Hippocampal formation (tissue), 2 donors: ENCODE measurements around the gene SIDT1.
A peak's percentile ranks its signal among the peaks of the same experiment; 100 is the strongest.

Source experiments
- DNase-seq, 2 donors: peaks; one replicate each; lab custom pipeline; 2025; lab: John Stamatoyannopoulos, UW

Gene SIDT1

GRCh38 chr3:113531826-113532697, at the start of gene SIDT1:
Gene SIDT1, plus strand, starts transcription at chr3:113532555. Its CDS starts 467 bp downstream, at chr3:113533022.
- DNase-seq: peak in 1 of 2 donors; percentile 8

GRCh38 chr3:113485161-113485609, 47.2 kb upstream of the SIDT1 start:
- no peak for DNase-seq

GRCh38 chr3:113495035-113495434, 37.3 kb upstream of the SIDT1 start:
- DNase-seq: peak; percentile 10 to 22

GRCh38 chr3:113496924-113497323, 35.4 kb upstream of the SIDT1 start:
- DNase-seq: no peak

- DNase-seq: no peak
These were observed 33.9 kb upstream of the SIDT1 start for GRCh38 chr3:113498221-113499005.

- DNase-seq: no peak
These were observed 33.3 kb upstream of the SIDT1 start for GRCh38 chr3:113499081-113499480.

GRCh38 chr3:113501597-113501996, 30.8 kb upstream of the SIDT1 start:
- no peak for DNase-seq

GRCh38 chr3:113505867-113506266, 26.5 kb upstream of the SIDT1 start:
- DNase-seq: no peak

GRCh38 chr3:113507501-113508067, 24.8 kb upstream of the SIDT1 start:
- no peak for DNase-seq

GRCh38 chr3:113508966-113509365, 23.4 kb upstream of the SIDT1 start:
- DNase-seq: no peak

- no peak for DNase-seq
These were observed 18.0 kb upstream of the SIDT1 start for GRCh38 chr3:113514265-113514769.

GRCh38 chr3:113516115-113516505, 16.2 kb upstream of the SIDT1 start:
- no peak for DNase-seq

- DNase-seq: no peak
These were observed 10.4 kb upstream of the SIDT1 start for GRCh38 chr3:113521981-113522380.

- DNase-seq: no peak
These were observed 9.1 kb upstream of the SIDT1 start for GRCh38 chr3:113523241-113523640.

- no peak for DNase-seq
These were observed 561 bp downstream of the SIDT1 start for GRCh38 chr3:113532698-113533533.

- DNase-seq: no peak
These were observed 1.2 kb downstream of the SIDT1 start for GRCh38 chr3:113533534-113533892.

- no peak for DNase-seq
These were observed 2.0 kb downstream of the SIDT1 start for GRCh38 chr3:113534365-113534764.

- DNase-seq: no peak
These were observed 3.5 kb downstream of the SIDT1 start for GRCh38 chr3:113535898-113536297.

GRCh38 chr3:113536627-113537101, 4.3 kb downstream of the SIDT1 start:
- DNase-seq: no peak

GRCh38 chr3:113537155-113537554, 4.8 kb downstream of the SIDT1 start:
- DNase-seq: no peak

GRCh38 chr3:113541519-113541918, 9.2 kb downstream of the SIDT1 start:
- DNase-seq: no peak
